B cell (primary cell): ENCODE results near the gene EN1. TPM values are rescaled to one million over a fixed set of nuclear protein-coding genes. Genes with fewer than 3 reads are reported as not detected.

Experiments used
- ATAC-seq: fragments of 200-7000 bp; cut with Tn5 transposase; one replicate; pipeline ENCODE4 v1.10.0; 2021; ENCODE audit warnings: low read depth, mild to moderate bottlenecking, moderate number of reproducible peaks, moderate library complexity
- CTCF ChIA-PET: fragments of 350-600 bp; sonication (Branson Sonifier 250); formaldehyde crosslinking; loops from one replicate; lab custom pipeline; 2021; ENCODE audit warnings: antibody characterized with exemption, inconsistent platforms; lab: Charles Lee
- POLR2A ChIA-PET: fragments of 350-600 bp; sonication (Branson Sonifier 250); formaldehyde crosslinking; loops from one replicate; lab custom pipeline; 2021; ENCODE audit warnings: antibody characterized with exemption; lab: Charles Lee
- DNase-seq: peaks from one replicate; pipeline ENCODE4 v3.0.0; 2013
- H2AFZ ChIP-seq: 2 replicates; pipeline ENCODE4 v1.6.1; 2012; ENCODE audit warnings: mild to moderate bottlenecking, low read depth, low read length; ENCODE audit not compliant: insufficient read depth, poor library complexity, severe bottlenecking
- H3K27ac ChIP-seq, 2 donors: 1 replicate in 1 of 2; 2 replicates in 1 of 2; pipeline ENCODE4 v1.5.1; 2012 to 2013; ENCODE audit warnings: low read length in 2 of 2, mild to moderate bottlenecking in 2 of 2, moderate library complexity in 1 of 2
- H3K27me3 ChIP-seq, 4 experiments: fragments of 200-600 bp in 1 of 4; sonication (generic) in 1 of 4; replicated peaks in 1 of 4; 1 replicate in 2 of 4; 2 replicates in 2 of 4; pipeline versions ENCODE4 v1.6.1 to v1.7.0; 2013 to 2016; ENCODE audit warnings: low read length in 3 of 4, mild to moderate bottlenecking in 2 of 4, mixed read lengths in 1 of 4, moderate library complexity in 1 of 4; ENCODE audit not compliant: insufficient read depth in 4 of 4, control insufficient read depth in 3 of 4; ENCODE audit errors: control extremely low read depth in 1 of 4
- H3K36me3 ChIP-seq, 2 experiments: replicated peaks in 1 of 2; 1 replicate in 1 of 2; 2 replicates in 1 of 2; pipeline versions ENCODE4 v1.6.1 to v1.7.1; 2013; ENCODE audit warnings: low read length in 1 of 2; ENCODE audit not compliant: insufficient read depth in 2 of 2, control insufficient read depth in 1 of 2; ENCODE audit errors: control extremely low read depth in 1 of 2, extremely low read depth in 1 of 2
- H3K4me1 ChIP-seq, 2 donors: fragments of 200-600 bp in 1 of 2; sonication (generic) in 1 of 2; 1 replicate in 1 of 2; 2 replicates in 1 of 2; pipeline versions ENCODE4 v1.5.1 to v1.6.1; 2013 to 2017; ENCODE audit warnings: low read length in 2 of 2; ENCODE audit not compliant: control insufficient read depth in 2 of 2, insufficient read depth in 2 of 2
- H3K4me2 ChIP-seq: replicated peaks from 2 replicates; pipeline ENCODE3; 2012; ENCODE audit warnings: mild to moderate bottlenecking, low read depth, low read length; ENCODE audit not compliant: poor library complexity, severe bottlenecking
- H3K4me3 ChIP-seq, 5 experiments: fragments of 200-600 bp in 1 of 5; sonication (generic) in 1 of 5; 1 replicate in 3 of 5; 2 replicates in 2 of 5; pipeline versions ENCODE4 v1.5.1 to v1.7.0; 2011 to 2016; ENCODE audit warnings: low read length in 4 of 5, mild to moderate bottlenecking in 4 of 5, low read depth in 2 of 5, control low read depth in 1 of 5, moderate library complexity in 1 of 5; ENCODE audit not compliant: insufficient read depth in 1 of 5; ENCODE audit errors: control extremely low read depth in 1 of 5, extremely low read depth in 1 of 5
- H3K79me2 ChIP-seq: fragments of 200-600 bp; sonication (generic); one replicate; pipeline ENCODE4 v1.6.0; 2016; ENCODE audit warnings: low read length; ENCODE audit not compliant: control insufficient read depth, insufficient read depth
- H3K9ac ChIP-seq: fragments of 200-600 bp; sonication (generic); 2 replicates; pipeline ENCODE4 v1.6.1; 2017; ENCODE audit warnings: mild to moderate bottlenecking, low read length, moderate library complexity
- H3K9me3 ChIP-seq, 3 donors: one replicate each; pipeline versions ENCODE4 v1.6.1 to v1.7.1; 2013; ENCODE audit warnings: low read length in 2 of 3; ENCODE audit not compliant: control insufficient read depth in 2 of 3, insufficient read depth in 1 of 3; ENCODE audit errors: control extremely low read depth in 1 of 3
- H4K20me1 ChIP-seq: 2 replicates; pipeline ENCODE4 v1.6.0; 2012; ENCODE audit warnings: mild to moderate bottlenecking, low read length; ENCODE audit not compliant: insufficient read depth, control insufficient read depth, poor library complexity, severe bottlenecking
- H3K27ac Mint-ChIP-seq: one replicate; pipeline ENCODE4 v1.8.0; 2021; ENCODE audit warnings: mixed read lengths
- H3K27me3 Mint-ChIP-seq: one replicate; pipeline ENCODE4 v1.8.0; 2021; ENCODE audit warnings: mixed read lengths
- H3K4me1 Mint-ChIP-seq: one replicate; pipeline ENCODE4 v1.8.0; 2021; ENCODE audit warnings: mixed read lengths
- H3K4me3 Mint-ChIP-seq: one replicate; pipeline ENCODE4 v1.8.0; 2021; ENCODE audit warnings: mixed read lengths
- H3K9me3 Mint-ChIP-seq: one replicate; pipeline ENCODE4 v1.8.0; 2022; ENCODE audit warnings: mixed read lengths; ENCODE audit not compliant: insufficient read depth
- CTCF ChIP-seq: fragments of 200-600 bp; IDR thresholded peaks from one replicate; pipeline ENCODE4 v1.8.0; 2022; ENCODE audit warnings: antibody characterized with exemption, mild to moderate bottlenecking
- EZH2 ChIP-seq: IDR thresholded peaks from 2 replicates; pipeline ENCODE4 v1.6.1; 2012; ENCODE audit warnings: borderline replicate concordance, low read depth, mild to moderate bottlenecking, moderate library complexity, low read length; ENCODE audit not compliant: insufficient read depth, poor library complexity, severe bottlenecking
- WGBS: methylation state at CpG from one replicate; pipeline ENCODE4 v1.1.5; 2013; ENCODE audit warnings: missing lambda C conversion rate; ENCODE audit not compliant: insufficient coverage; 5-methylcytosine and 5-hydroxymethylcytosine counted together
- intact Hi-C: fragments of 100-400 bp; cut with micrococcal nuclease; formaldehyde crosslinking; loops from one replicate; pipeline ENCODE4 v1.10.0; 2022
- polyA plus RNA-seq: library from polyadenylated mRNA; depleted of rRNA; stranded (reverse); fragments of >200 nt; gene quantifications from 2 replicates; pipeline ENCODE4 v1.2.3, GENCODE V29; 2012
- total RNA-seq, 2 donors: library from RNA; stranded (reverse); fragments of 120-200 nt in 1 of 2; gene quantifications; 1 replicate in 1 of 2; 2 replicates in 1 of 2; pipeline versions ENCODE4 v1.2.3 to v1.2.4, GENCODE V29; 2013 to 2022

The EN1 gene
- total and polyA plus RNA-seq, 2 donors (not counting 1 experiment from before 2014, with no cell fraction given), result not detected

- CTCF ChIA-PET, result interaction anchor here (1.0 to 3.4 kb wide), 11 partner anchors 10 to 593 kb away, joined by 3 to 29 read pairs (median 9); no protein-coding TSS in a partner anchor
- Histone ChIP-seq H3K27ac (no peak overlapping the region), H3K9me3 (no peaks in the 10 kb centered on the region), H3K4me2 (peak overlapping the region; percentile 76), H3K9ac (peak overlapping the region; percentile 51), H3K36me3 (no peaks in the 10 kb centered on the region), H3K27me3 (peaks cover 0 to 26% (median 6%) of the 10 kb centered on the region in 4 experiments), H4K20me1 (no peaks in the 10 kb centered on the region), H2AFZ (peak overlapping the region; percentile 86), H3K4me1 (peaks cover 5 to 8% of the 10 kb centered on the region in 2 donors), H3K4me3 (peak overlapping the region in 4 of 5 experiments; percentile 27 to 54 (median 44)), H3K79me2 (no peaks in the 10 kb centered on the region)
- Mint-ChIP-seq H3K9me3 (no peaks in the 10 kb centered on the region), H3K27ac (no peak overlapping the region), H3K27me3 (peaks cover 33% of the 10 kb centered on the region), H3K4me3 (peak overlapping the region; percentile 80), H3K4me1 (peaks cover 8% of the 10 kb centered on the region)
- intact Hi-C loops, result no loop called here
- 6% methylated on average over 13 of the region's 17 CpGs for WGBS
- POLR2A ChIA-PET, result no interaction called here
- TF ChIP-seq EZH2 (no peak), CTCF (peak; percentile 81)
- DNase-seq (peak; percentile 67), ATAC-seq (peak; percentile 61)
Observed at GRCh38 chr2:118882693-118883336, 35.4 kb upstream of the EN1 start.

- ChIA-PET POLR2A (interaction anchor here (0.6 kb wide), 1 partner anchor 458 kb away, joined by 3 read pairs; no protein-coding TSS in a partner anchor), CTCF (interaction anchor here (0.7 to 3.4 kb wide), 15 partner anchors 10 to 1089 kb away, joined by 3 to 29 read pairs (median 4); no protein-coding TSS in a partner anchor)
- Mint-ChIP-seq H3K4me3 (no peak overlapping the region), H3K27me3 (peaks cover 35% of the 10 kb centered on the region), H3K27ac (no peak overlapping the region), H3K9me3 (no peaks in the 10 kb centered on the region), H3K4me1 (peaks cover 8% of the 10 kb centered on the region)
- Histone ChIP-seq H3K9ac (no peak overlapping the region), H3K27ac (no peak overlapping the region), H3K36me3 (no peaks in the 10 kb centered on the region), H2AFZ (no peak overlapping the region), H3K4me2 (no peak overlapping the region), H4K20me1 (no peaks in the 10 kb centered on the region), H3K79me2 (no peaks in the 10 kb centered on the region), H3K9me3 (no peaks in the 10 kb centered on the region), H3K4me1 (peaks cover 5 to 8% of the 10 kb centered on the region in 2 donors), H3K4me3 (no peak overlapping the region), H3K27me3 (peaks cover 0 to 31% (median 6%) of the 10 kb centered on the region in 4 experiments)
- intact Hi-C loops, result no loop called here
- TF ChIP-seq CTCF, result peak; percentile 80
- no peak for TF ChIP-seq EZH2
- ATAC-seq (peak; percentile 79), DNase-seq (peak; percentile 69)
- WGBS, result 19% methylated on average over 8 of the region's 10 CpGs
Observed at GRCh38 chr2:118881490-118882129, 34.2 kb upstream of the EN1 start.
